ENCODE data around the gene KTN1. TPM values are rescaled to one million over a fixed set of nuclear protein-coding genes. Genes with fewer than 3 reads are reported as not detected.

KTN1 gene
- total RNA-seq, 1 donor from 2014 or later, result 193 TPM

GRCh38 chr14:55532645-55533344 is 47.2 kb upstream of the KTN1 start:
- no peaks in the 10 kb centered on the region for H4K20me1 ChIP-seq (ENCODE audit: insufficient read depth, low read length)
- no peaks in the 10 kb centered on the region for H3K36me3 ChIP-seq (ENCODE audit: insufficient read depth, low read length)
- H3K27me3 ChIP-seq (ENCODE audit: insufficient read depth, low read length), result no peaks in the 10 kb centered on the region
- H3K4me3 ChIP-seq (ENCODE audit: insufficient read depth, low read depth, low read length), result no peak overlapping the region
- TF ChIP-seq CTCF (IDR thresholded peaks at IDR 0.05; ENCODE audit: insufficient read depth, low read depth, low read length) (no peak), EZH2 (IDR thresholded peaks at IDR 0.05; ENCODE audit: insufficient read depth, low read length) (no peak)
- H3K9ac ChIP-seq (ENCODE audit: low read length), result no peak overlapping the region
- no peak overlapping the region for H2AFZ ChIP-seq (ENCODE audit: low read depth, low read length)
- no peak overlapping the region for H3K4me2 ChIP-seq (ENCODE audit: low read length)
- peaks cover 6% of the 10 kb centered on the region for H3K4me1 ChIP-seq (ENCODE audit: insufficient read depth, low read length)
- H3K4me1 Mint-ChIP-seq (ENCODE audit: low read depth, unreplicated experiment), result peaks cover 9% of the 10 kb centered on the region
- no peak for FAIRE-seq
- H3K27ac Mint-ChIP-seq (ENCODE audit: unreplicated experiment), result no peak overlapping the region
- no peaks in the 10 kb centered on the region for H3K36me3 Mint-ChIP-seq (ENCODE audit: low read depth, unreplicated experiment)
- H3K27ac ChIP-seq (ENCODE audit: low read depth, low read length), result no peak overlapping the region
- H3K79me2 ChIP-seq (ENCODE audit: insufficient read depth, low read length), result no peaks in the 10 kb centered on the region
- H3K9me3 Mint-ChIP-seq (ENCODE audit: unreplicated experiment), result peaks cover 5% of the 10 kb centered on the region
- no peak overlapping the region for H3K4me3 Mint-ChIP-seq (ENCODE audit: unreplicated experiment)
- no peak for DNase-seq (ENCODE audit: low read depth)
- no peaks in the 10 kb centered on the region for H3K9me3 ChIP-seq (ENCODE audit: insufficient read depth, low read depth, low read length)
- H3K27me3 Mint-ChIP-seq (ENCODE audit: low read depth, unreplicated experiment), result no peaks in the 10 kb centered on the region

GRCh38 chr14:55533960-55534359 is 46.0 kb upstream of the KTN1 start:
- Histone ChIP-seq H3K9me3 (ENCODE audit: insufficient read depth, low read depth, low read length) (no peaks in the 10 kb centered on the region), H4K20me1 (ENCODE audit: insufficient read depth, low read length) (no peaks in the 10 kb centered on the region), H3K9ac (ENCODE audit: low read length) (no peak overlapping the region), H3K4me3 (ENCODE audit: insufficient read depth, low read depth, low read length) (no peak overlapping the region), H3K4me2 (ENCODE audit: low read length) (no peak overlapping the region), H2AFZ (ENCODE audit: low read depth, low read length) (no peak overlapping the region), H3K36me3 (ENCODE audit: insufficient read depth, low read length) (no peaks in the 10 kb centered on the region), H3K27me3 (ENCODE audit: insufficient read depth, low read length) (no peaks in the 10 kb centered on the region), H3K79me2 (ENCODE audit: insufficient read depth, low read length) (no peaks in the 10 kb centered on the region), H3K27ac (ENCODE audit: low read depth, low read length) (no peak overlapping the region), H3K4me1 (ENCODE audit: insufficient read depth, low read length) (peaks cover 6% of the 10 kb centered on the region)
- Mint-ChIP-seq H3K4me1 (ENCODE audit: low read depth, unreplicated experiment) (peaks cover 9% of the 10 kb centered on the region), H3K9me3 (ENCODE audit: unreplicated experiment) (peaks cover 5% of the 10 kb centered on the region), H3K36me3 (ENCODE audit: low read depth, unreplicated experiment) (no peaks in the 10 kb centered on the region), H3K27me3 (ENCODE audit: low read depth, unreplicated experiment) (no peaks in the 10 kb centered on the region), H3K4me3 (ENCODE audit: unreplicated experiment) (no peak overlapping the region), H3K27ac (ENCODE audit: unreplicated experiment) (no peak overlapping the region)
- no peak for TF ChIP-seq EZH2 (IDR thresholded peaks at IDR 0.05; ENCODE audit: insufficient read depth, low read length)
- no peak for TF ChIP-seq CTCF (IDR thresholded peaks at IDR 0.05; ENCODE audit: insufficient read depth, low read depth, low read length)
- no peak for DNase-seq (ENCODE audit: low read depth)
- FAIRE-seq, result no peak

- Histone ChIP-seq H2AFZ (ENCODE audit: low read depth, low read length) (no peak overlapping the region), H3K9ac (ENCODE audit: low read length) (no peak overlapping the region), H3K36me3 (ENCODE audit: insufficient read depth, low read length) (no peaks in the 10 kb centered on the region), H4K20me1 (ENCODE audit: insufficient read depth, low read length) (no peaks in the 10 kb centered on the region), H3K4me1 (ENCODE audit: insufficient read depth, low read length) (peaks cover 6% of the 10 kb centered on the region), H3K9me3 (ENCODE audit: insufficient read depth, low read depth, low read length) (no peaks in the 10 kb centered on the region), H3K4me3 (ENCODE audit: insufficient read depth, low read depth, low read length) (no peak overlapping the region), H3K27ac (ENCODE audit: low read depth, low read length) (no peak overlapping the region), H3K4me2 (ENCODE audit: low read length) (no peak overlapping the region), H3K79me2 (ENCODE audit: insufficient read depth, low read length) (no peaks in the 10 kb centered on the region), H3K27me3 (ENCODE audit: insufficient read depth, low read length) (no peaks in the 10 kb centered on the region)
- Mint-ChIP-seq H3K4me1 (ENCODE audit: low read depth, unreplicated experiment) (peaks cover 9% of the 10 kb centered on the region), H3K27ac (ENCODE audit: unreplicated experiment) (peak overlapping the region; percentile 47), H3K4me3 (ENCODE audit: unreplicated experiment) (no peak overlapping the region), H3K9me3 (ENCODE audit: unreplicated experiment) (peaks cover 5% of the 10 kb centered on the region), H3K36me3 (ENCODE audit: low read depth, unreplicated experiment) (no peaks in the 10 kb centered on the region), H3K27me3 (ENCODE audit: low read depth, unreplicated experiment) (no peaks in the 10 kb centered on the region)
- no peak for FAIRE-seq
- DNase-seq (ENCODE audit: low read depth), result peak; percentile 48
- no peak for TF ChIP-seq EZH2 (IDR thresholded peaks at IDR 0.05; ENCODE audit: insufficient read depth, low read length)
- no peak for TF ChIP-seq CTCF (IDR thresholded peaks at IDR 0.05; ENCODE audit: insufficient read depth, low read depth, low read length)
Observed at GRCh38 chr14:55535516-55536203, 44.3 kb upstream of the KTN1 start.
